ENCODE results near the gene MSH5. TPM values are rescaled to one million over a fixed set of nuclear protein-coding genes. Genes with fewer than 3 reads are reported as not detected.

Gene MSH5
- total RNA-seq, 1 experiment from 2014 or later, result 43.1 TPM

DNA sequence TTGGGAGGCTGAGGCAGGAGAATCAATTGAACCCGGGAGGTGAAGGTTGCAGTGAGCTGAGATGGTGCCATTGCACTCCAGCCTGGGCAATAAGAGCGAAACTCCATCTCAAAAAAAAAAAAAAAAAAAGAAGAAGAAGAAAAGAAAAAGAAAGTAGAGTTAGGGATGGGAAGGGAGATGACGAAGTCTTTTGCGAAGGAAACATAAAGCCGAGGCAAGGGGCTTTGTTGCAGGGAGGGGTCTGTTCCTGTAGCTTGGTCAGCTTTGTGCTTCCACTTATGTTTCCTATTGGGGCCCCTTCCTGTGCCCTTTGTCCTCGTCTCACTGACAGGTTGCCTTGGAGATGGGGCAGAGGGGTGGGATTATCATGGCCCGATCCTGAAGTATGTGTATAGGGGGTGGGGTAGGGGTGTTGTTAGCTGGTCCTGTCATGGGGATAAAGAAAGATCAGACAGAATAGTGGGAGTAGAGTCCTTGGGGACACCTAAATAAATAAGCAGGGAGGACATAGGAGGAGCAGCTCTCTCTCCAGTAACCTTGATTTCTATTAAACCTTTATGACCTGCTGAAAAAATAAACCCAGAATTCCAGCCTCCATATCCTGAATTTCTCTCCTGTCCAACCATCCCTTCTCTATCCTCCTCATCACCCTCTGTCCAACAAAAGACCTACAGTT lies 2.4 kb upstream of the MSH5 start (continued):
- TF ChIP-seq ZNF263 (CRISPR knock-in tag; IDR thresholded peaks at IDR 0.05; ENCODE audit: low read depth) (no peak), MYBL2 (CRISPR knock-in tag; IDR thresholded peaks at IDR 0.05) (no peak), IRF2 (CRISPR knock-in tag; IDR thresholded peaks at IDR 0.05; ENCODE audit: borderline replicate concordance, low read depth) (no peak)

DNA sequence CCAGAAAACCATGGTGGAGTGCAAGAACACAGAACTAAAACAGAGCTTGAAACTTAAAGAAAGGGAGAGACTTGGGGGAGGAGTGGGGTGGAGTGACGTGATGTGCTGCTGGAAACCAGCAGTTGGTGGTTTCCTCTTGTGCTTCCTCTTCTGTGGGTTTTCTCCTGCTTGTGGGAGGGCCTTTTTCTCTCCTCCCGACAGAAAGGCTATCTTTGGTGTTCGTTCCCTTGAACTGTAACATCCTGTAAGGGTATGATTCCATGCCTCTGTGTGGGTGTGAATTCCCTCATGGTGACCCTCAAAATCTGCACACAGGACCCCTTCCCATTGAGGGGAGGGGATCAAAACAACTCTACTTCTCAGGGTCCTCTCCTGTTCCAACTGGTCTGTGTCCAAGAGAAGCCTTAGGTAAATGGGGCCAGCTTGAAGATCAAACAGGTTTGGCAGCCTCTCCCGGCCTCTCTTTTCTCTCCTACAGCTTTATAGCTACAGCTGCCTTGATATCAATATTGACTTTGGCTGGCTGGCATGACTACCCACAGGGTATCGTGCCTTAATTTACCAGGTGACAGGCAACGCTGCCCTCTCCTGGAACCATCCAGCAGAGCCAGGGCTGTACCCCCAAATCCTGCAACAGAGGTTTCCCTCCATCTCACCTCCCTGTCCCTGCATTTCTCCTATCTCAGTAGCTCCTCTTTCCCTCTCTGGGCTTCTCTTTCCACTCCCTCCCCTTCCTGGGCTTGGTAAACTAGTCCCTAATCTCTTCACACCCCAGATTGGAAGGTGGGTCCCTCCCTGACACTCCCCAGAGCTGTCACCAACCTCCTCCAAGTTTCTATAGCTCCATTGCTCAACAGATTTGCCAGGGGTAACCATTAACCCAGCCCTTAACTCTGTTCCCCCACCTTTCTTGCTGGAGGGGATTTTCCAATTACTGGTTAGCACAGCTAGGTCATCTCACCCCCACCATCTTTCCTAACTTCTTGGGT lies 1.5 kb upstream of the MSH5 start:
- peaks cover 41% of the 10 kb centered on the region for H3K4me1 Mint-ChIP-seq
- H3K9me3 Mint-ChIP-seq, result no peaks in the 10 kb centered on the region
- TF ChIP-seq GABPB1 (CRISPR knock-in tag; IDR thresholded peaks at IDR 0.05) (peak; percentile 58; the same call in 1 of the 2 replicates), TEAD4 (CRISPR knock-in tag; IDR thresholded peaks at IDR 0.05) (no peak), ZBTB43 (CRISPR knock-in tag; IDR thresholded peaks at IDR 0.05) (no peak)
- H3K36me3 Mint-ChIP-seq, result peaks cover 19% of the 10 kb centered on the region
- POLR2A ChIA-PET, result interaction anchor here (0.5 to 4.5 kb wide), 6 partner anchors 10 to 1172 kb away, joined by 3 to 32 read pairs (median 6); partner anchors contain the start of genes C6orf47, DDAH2 and HSPA1B
- H3K4me3 Mint-ChIP-seq, result peak overlapping the region; percentile 93; the same call in 1 of the 2 replicates
- peak overlapping the region; percentile 61 for H3K27ac Mint-ChIP-seq
- CTCF ChIA-PET, result interaction anchor here (0.6 to 7.1 kb wide), 26 partner anchors 9 to 187 kb away, joined by 3 to 62 read pairs (median 4); partner anchors contain the start of genes ABHD16A, BAG6, C6orf47 and DDAH2
- DNase-seq (ENCODE audit: low spot score), result no peak
- no peak for ATAC-seq
- H3K27me3 Mint-ChIP-seq (ENCODE audit: low read depth), result no peaks in the 10 kb centered on the region; the same call in 1 of the 2 replicates

- H3K4me3 Mint-ChIP-seq, result peak overlapping the region; percentile 80
- POLR2A ChIA-PET, result interaction anchor here (0.8 to 4.5 kb wide), 5 partner anchors 12 to 103 kb away, joined by 3 to 32 read pairs (median 5); partner anchors contain the start of genes DDAH2 and HSPA1B
- peaks cover 47% of the 10 kb centered on the region for H3K4me1 Mint-ChIP-seq
Observed at GRCh38 chr6:31740397-31741223, 805 bp downstream of the MSH5 start.

More at GRCh38 chr6:31740397-31741223, 805 bp downstream of the MSH5 start:
- Mint-ChIP-seq H3K9me3 (no peaks in the 10 kb centered on the region), H3K36me3 (peaks cover 12% of the 10 kb centered on the region), H3K27ac (peak overlapping the region; percentile 85), H3K27me3 (ENCODE audit: low read depth) (no peaks in the 10 kb centered on the region; the same call in 1 of the 2 replicates)
- CTCF ChIA-PET, result interaction anchor here (0.8 to 7.1 kb wide), 12 partner anchors 11 to 194 kb away, joined by 3 to 62 read pairs (median 8); partner anchors contain the start of genes ATP6V1G2, DDAH2, HSPA1B and LY6G5C
- DNase-seq (ENCODE audit: low spot score), result no peak
- ATAC-seq, result no peak
- TF ChIP-seq ELF4 (CRISPR knock-in tag; IDR thresholded peaks at IDR 0.05; ENCODE audit: low read depth) (0 out of 2 replicates have a peak, but pooled peaks have one; percentile 28), MYBL2 (CRISPR knock-in tag; IDR thresholded peaks at IDR 0.05) (no peak), ZNF121 (CRISPR knock-in tag; IDR thresholded peaks at IDR 0.05) (peak; percentile 64; the same call in 1 of the 2 replicates), E2F5 (CRISPR knock-in tag; IDR thresholded peaks at IDR 0.05) (no peak), JAZF1 (CRISPR knock-in tag; IDR thresholded peaks at IDR 0.05) (no peak), ZNF263 (CRISPR knock-in tag; IDR thresholded peaks at IDR 0.05; ENCODE audit: low read depth) (0 out of 2 replicates have a peak, but pooled peaks have one; percentile 13), ETV6 (CRISPR knock-in tag; IDR thresholded peaks at IDR 0.05) (no peak), SOX15 (CRISPR knock-in tag; IDR thresholded peaks at IDR 0.05) (no peak), HMGXB4 (CRISPR knock-in tag; IDR thresholded peaks at IDR 0.05) (no peak; the same call in 1 of the 2 replicates), NFE2L1 (CRISPR knock-in tag; IDR thresholded peaks at IDR 0.05) (no peak), AR (CRISPR knock-in tag; IDR thresholded peaks at IDR 0.05) (no peak)

Data from WTC11 (cell line).